ENCODE results near the gene PDZRN3.

- TF ChIP-seq POLR2AphosphoS5 (IDR thresholded peaks at IDR 0.05; ENCODE audit: insufficient read depth in 1 of 2, low read depth in 1 of 2) (no peak), CTCF (IDR thresholded peaks at IDR 0.05) (no peak), POLR2A (IDR thresholded peaks at IDR 0.05) (no peak)
Observed at GRCh38 chr3:73542136-73542535, 82.6 kb downstream of the PDZRN3 start.
